ENCODE results near the gene ANTXRL.
"Not testable (repeated sequence)": the region's sequence is repeated elsewhere in the genome, so short reads cannot be mapped to it uniquely, and the experiment has no call there.

ANTXRL gene

DNA sequence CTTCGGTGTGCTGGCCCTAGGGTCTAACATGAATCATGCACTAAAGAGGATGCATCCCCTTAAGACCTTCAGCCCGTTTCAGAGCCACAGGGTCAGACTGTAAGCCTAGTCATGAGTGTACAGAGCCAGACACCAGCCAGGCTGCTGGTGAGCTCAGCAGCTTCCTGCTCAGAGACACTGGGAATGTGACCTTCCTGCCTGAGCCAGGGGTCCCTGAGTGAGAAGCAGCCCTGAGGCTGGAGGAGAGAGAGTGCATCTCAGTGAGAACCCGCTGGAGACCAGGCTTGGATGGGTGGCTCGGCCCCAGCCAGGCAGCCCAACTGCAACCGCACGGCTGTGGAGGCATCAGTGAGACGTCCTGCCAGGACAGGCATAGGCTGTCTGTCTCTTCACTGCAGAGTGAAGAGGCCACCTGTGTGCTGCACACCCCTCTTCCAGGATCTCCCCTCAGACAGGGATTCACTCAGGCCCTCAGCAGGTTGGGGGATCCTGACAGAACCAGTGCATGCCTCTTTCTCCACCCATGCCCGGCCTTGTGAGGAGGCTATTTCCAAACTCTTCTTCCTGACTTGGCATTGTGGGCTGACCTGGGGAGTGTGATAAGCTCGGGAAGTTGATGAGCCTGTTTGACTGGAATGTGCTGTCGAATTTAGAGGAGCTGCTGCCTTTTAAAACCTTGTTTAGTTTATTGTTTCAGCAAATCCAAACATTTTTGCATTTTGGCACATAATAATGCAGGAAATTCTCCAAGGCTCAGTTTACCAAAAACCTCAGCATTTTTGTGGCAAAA, 28.5 kb downstream of the ANTXRL start:
- H3K23ac ChIP-seq (ENCODE audit: low read length); H2BK120ac ChIP-seq (ENCODE audit: low read depth, low read length); H3K27ac ChIP-seq (ENCODE audit: low read depth, low read length); H3K4ac ChIP-seq (ENCODE audit: low read depth, low read length); H3K4me3 ChIP-seq (ENCODE audit: low read length); H2BK15ac ChIP-seq (replicated peaks; ENCODE audit: low read depth); H2AK5ac ChIP-seq (ENCODE audit: low read length); H3K36me3 ChIP-seq (ENCODE audit: control insufficient read depth, insufficient read depth, low read length); H4K8ac ChIP-seq (ENCODE audit: low read depth, low read length); H3K79me2 ChIP-seq (ENCODE audit: control insufficient read depth, insufficient read depth, low read length); H3K4me2 ChIP-seq (ENCODE audit: low read length); H3K9ac ChIP-seq (ENCODE audit: low read length); H3K4me1 ChIP-seq (ENCODE audit: control insufficient read depth, low read depth, low read length); H3K27me3 ChIP-seq (ENCODE audit: insufficient read depth, low read length, poor library complexity); H4K5ac ChIP-seq (ENCODE audit: low read length); H3K79me1 ChIP-seq (ENCODE audit: low read length); H3K18ac ChIP-seq (ENCODE audit: low read length); H2BK5ac ChIP-seq (ENCODE audit: low read length): not testable (repeated sequence)
- peak overlapping the region; percentile 65 for H3K56ac ChIP-seq (ENCODE audit: low read length)
- peak; percentile 92 for DNase-seq
- no CpG with 5 or more reads among the region's 10 CpGs for WGBS (ENCODE audit: extremely low coverage, insufficient coverage, low lambda C conversion rate)

- Histone ChIP-seq H2BK15ac (replicated peaks; ENCODE audit: low read depth) (no peak overlapping the region), H3K4me2 (ENCODE audit: low read length) (no peak overlapping the region), H3K9ac (ENCODE audit: low read length) (no peak overlapping the region), H3K18ac (ENCODE audit: low read length) (no peak overlapping the region), H3K4me1 (ENCODE audit: control insufficient read depth, low read depth, low read length) (peaks cover 6% of the 10 kb centered on the region), H3K27ac (ENCODE audit: low read depth, low read length) (no peak overlapping the region), H3K36me3 (ENCODE audit: control insufficient read depth, insufficient read depth, low read length) (no peaks in the 10 kb centered on the region), H2BK120ac (ENCODE audit: low read depth, low read length) (no peak overlapping the region), H3K4ac (ENCODE audit: low read depth, low read length) (no peak overlapping the region), H3K27me3 (ENCODE audit: insufficient read depth, low read length, poor library complexity) (no peaks in the 10 kb centered on the region), H2BK5ac (ENCODE audit: low read length) (no peak overlapping the region), H3K79me2 (ENCODE audit: control insufficient read depth, insufficient read depth, low read length) (no peaks in the 10 kb centered on the region), H3K56ac (ENCODE audit: low read length) (no peak overlapping the region), H3K23ac (ENCODE audit: low read length) (no peak overlapping the region), H3K79me1 (ENCODE audit: low read length) (no peaks in the 10 kb centered on the region), H4K8ac (ENCODE audit: low read depth, low read length) (no peak overlapping the region), H2AK5ac (ENCODE audit: low read length) (no peak overlapping the region), H3K4me3 (ENCODE audit: low read length) (no peak overlapping the region), H4K5ac (ENCODE audit: low read length) (no peak overlapping the region)
- no CpG with 5 or more reads among the region's 5 CpGs for WGBS (ENCODE audit: extremely low coverage, insufficient coverage, low lambda C conversion rate)
- no peak for DNase-seq
Observed at GRCh38 chr10:46317370-46317769, 30.6 kb downstream of the ANTXRL start.

GRCh38 chr10:46317889-46318288, 31.1 kb downstream of the ANTXRL start:
- Histone ChIP-seq H2BK5ac (ENCODE audit: low read length) (no peak overlapping the region), H2AK5ac (ENCODE audit: low read length) (no peak overlapping the region), H2BK120ac (ENCODE audit: low read depth, low read length) (no peak overlapping the region), H4K8ac (ENCODE audit: low read depth, low read length) (no peak overlapping the region), H3K9ac (ENCODE audit: low read length) (no peak overlapping the region), H3K4me3 (ENCODE audit: low read length) (no peak overlapping the region), H3K4ac (ENCODE audit: low read depth, low read length) (no peak overlapping the region), H3K27ac (ENCODE audit: low read depth, low read length) (no peak overlapping the region), H3K36me3 (ENCODE audit: control insufficient read depth, insufficient read depth, low read length) (no peaks in the 10 kb centered on the region), H3K27me3 (ENCODE audit: insufficient read depth, low read length, poor library complexity) (no peaks in the 10 kb centered on the region), H3K4me2 (ENCODE audit: low read length) (no peak overlapping the region), H3K56ac (ENCODE audit: low read length) (peak overlapping the region; percentile 50), H4K5ac (ENCODE audit: low read length) (no peak overlapping the region), H2BK15ac (replicated peaks; ENCODE audit: low read depth) (no peak overlapping the region), H3K23ac (ENCODE audit: low read length) (no peak overlapping the region), H3K79me2 (ENCODE audit: control insufficient read depth, insufficient read depth, low read length) (no peaks in the 10 kb centered on the region), H3K4me1 (ENCODE audit: control insufficient read depth, low read depth, low read length) (peaks cover 6% of the 10 kb centered on the region), H3K79me1 (ENCODE audit: low read length) (no peaks in the 10 kb centered on the region), H3K18ac (ENCODE audit: low read length) (no peak overlapping the region)
- no CpG with 5 or more reads among the region's 2 CpGs for WGBS (ENCODE audit: extremely low coverage, insufficient coverage, low lambda C conversion rate)
- DNase-seq: no peak

DNA sequence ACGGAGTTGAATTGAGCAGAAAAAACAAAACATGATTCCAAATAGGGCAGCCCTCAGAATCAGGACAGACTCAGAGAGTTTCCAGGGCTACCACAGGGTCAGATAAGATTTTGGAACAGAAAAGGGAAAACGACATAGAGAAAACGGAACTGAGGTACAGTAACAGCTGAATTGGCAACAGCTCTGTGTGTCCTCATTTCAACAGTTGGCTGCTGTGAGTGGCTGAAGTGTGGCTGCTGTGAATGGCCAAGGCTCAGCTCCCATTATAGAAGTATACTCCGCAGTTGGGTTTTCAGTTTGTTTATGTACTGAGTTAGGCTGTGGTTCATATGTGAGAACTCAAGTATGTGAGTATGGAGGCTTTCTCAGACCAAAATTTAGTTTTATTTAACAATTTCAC, 32.0 kb downstream of the ANTXRL start:
- Histone ChIP-seq H3K79me1 (ENCODE audit: low read length) (no peaks in the 10 kb centered on the region), H2BK5ac (ENCODE audit: low read length) (no peak overlapping the region), H3K27ac (ENCODE audit: low read depth, low read length) (no peak overlapping the region), H3K27me3 (ENCODE audit: insufficient read depth, low read length, poor library complexity) (no peaks in the 10 kb centered on the region), H2BK15ac (replicated peaks; ENCODE audit: low read depth) (no peak overlapping the region), H3K9ac (ENCODE audit: low read length) (no peak overlapping the region), H3K4me2 (ENCODE audit: low read length) (no peak overlapping the region), H3K18ac (ENCODE audit: low read length) (no peak overlapping the region), H3K4ac (ENCODE audit: low read depth, low read length) (no peak overlapping the region), H3K36me3 (ENCODE audit: control insufficient read depth, insufficient read depth, low read length) (no peaks in the 10 kb centered on the region), H3K56ac (ENCODE audit: low read length) (no peak overlapping the region), H2AK5ac (ENCODE audit: low read length) (no peak overlapping the region), H3K4me1 (ENCODE audit: control insufficient read depth, low read depth, low read length) (peaks cover 3% of the 10 kb centered on the region), H3K4me3 (ENCODE audit: low read length) (no peak overlapping the region), H4K8ac (ENCODE audit: low read depth, low read length) (no peak overlapping the region), H3K23ac (ENCODE audit: low read length) (no peak overlapping the region), H4K5ac (ENCODE audit: low read length) (no peak overlapping the region), H3K79me2 (ENCODE audit: control insufficient read depth, insufficient read depth, low read length) (no peaks in the 10 kb centered on the region), H2BK120ac (ENCODE audit: low read depth, low read length) (no peak overlapping the region)
- no peak for DNase-seq
- no CpG with 5 or more reads among the region's 4 CpGs for WGBS (ENCODE audit: extremely low coverage, insufficient coverage, low lambda C conversion rate)

- Histone ChIP-seq H3K36me3 (ENCODE audit: control insufficient read depth, insufficient read depth, low read length) (no peaks in the 10 kb centered on the region), H3K4me2 (ENCODE audit: low read length) (no peak overlapping the region), H3K23ac (ENCODE audit: low read length) (no peak overlapping the region), H3K4me3 (ENCODE audit: low read length) (no peak overlapping the region), H3K9ac (ENCODE audit: low read length) (no peak overlapping the region), H2BK120ac (ENCODE audit: low read depth, low read length) (no peak overlapping the region), H4K5ac (ENCODE audit: low read length) (no peak overlapping the region), H3K56ac (ENCODE audit: low read length) (no peak overlapping the region), H3K79me1 (ENCODE audit: low read length) (no peaks in the 10 kb centered on the region), H3K4ac (ENCODE audit: low read depth, low read length) (no peak overlapping the region), H2BK5ac (ENCODE audit: low read length) (no peak overlapping the region), H3K27ac (ENCODE audit: low read depth, low read length) (no peak overlapping the region), H3K4me1 (ENCODE audit: control insufficient read depth, low read depth, low read length) (peaks cover 3% of the 10 kb centered on the region), H3K18ac (ENCODE audit: low read length) (no peak overlapping the region), H3K27me3 (ENCODE audit: insufficient read depth, low read length, poor library complexity) (no peaks in the 10 kb centered on the region), H4K8ac (ENCODE audit: low read depth, low read length) (no peak overlapping the region), H3K79me2 (ENCODE audit: control insufficient read depth, insufficient read depth, low read length) (no peaks in the 10 kb centered on the region), H2AK5ac (ENCODE audit: low read length) (no peak overlapping the region), H2BK15ac (replicated peaks; ENCODE audit: low read depth) (no peak overlapping the region)
- WGBS (ENCODE audit: extremely low coverage, insufficient coverage, low lambda C conversion rate): no CpG with 5 or more reads among the region's 3 CpGs
- DNase-seq: no peak
Observed at GRCh38 chr10:46319389-46319788, 32.6 kb downstream of the ANTXRL start.

DNA sequence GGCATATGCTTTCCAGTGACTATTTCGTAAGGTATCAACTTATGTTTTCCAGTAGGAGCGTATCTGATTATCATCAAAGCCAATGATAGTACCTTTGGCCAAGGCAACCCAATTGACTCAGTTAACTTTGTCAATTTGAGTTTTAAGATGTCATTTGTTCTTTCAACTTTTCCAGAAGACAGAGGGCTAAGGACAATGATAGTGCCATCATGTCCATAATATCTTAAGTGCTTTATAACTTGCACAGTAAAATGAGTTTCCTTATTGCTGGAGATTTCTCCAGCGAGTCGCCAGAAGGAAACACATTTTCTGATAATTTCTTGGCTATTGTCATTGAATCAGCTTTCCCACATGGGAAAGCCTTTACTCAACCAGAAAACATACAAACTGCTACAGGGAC, 35.0 kb downstream of the ANTXRL start:
- Histone ChIP-seq H3K4ac (ENCODE audit: low read depth, low read length) (no peak overlapping the region), H2BK15ac (replicated peaks; ENCODE audit: low read depth) (no peak overlapping the region), H3K79me2 (ENCODE audit: control insufficient read depth, insufficient read depth, low read length) (no peaks in the 10 kb centered on the region), H2AK5ac (ENCODE audit: low read length) (no peak overlapping the region), H3K4me3 (ENCODE audit: low read length) (no peak overlapping the region), H3K56ac (ENCODE audit: low read length) (no peak overlapping the region), H2BK120ac (ENCODE audit: low read depth, low read length) (no peak overlapping the region), H2BK5ac (ENCODE audit: low read length) (no peak overlapping the region), H3K4me1 (ENCODE audit: control insufficient read depth, low read depth, low read length) (no peaks in the 10 kb centered on the region), H3K9ac (ENCODE audit: low read length) (no peak overlapping the region), H3K36me3 (ENCODE audit: control insufficient read depth, insufficient read depth, low read length) (no peaks in the 10 kb centered on the region), H4K5ac (ENCODE audit: low read length) (no peak overlapping the region), H3K79me1 (ENCODE audit: low read length) (no peaks in the 10 kb centered on the region), H3K27me3 (ENCODE audit: insufficient read depth, low read length, poor library complexity) (no peaks in the 10 kb centered on the region), H4K8ac (ENCODE audit: low read depth, low read length) (no peak overlapping the region), H3K4me2 (ENCODE audit: low read length) (no peak overlapping the region), H3K27ac (ENCODE audit: low read depth, low read length) (no peak overlapping the region), H3K23ac (ENCODE audit: low read length) (no peak overlapping the region), H3K18ac (ENCODE audit: low read length) (no peak overlapping the region)
- no CpG with 5 or more reads among the region's 4 CpGs for WGBS (ENCODE audit: extremely low coverage, insufficient coverage, low lambda C conversion rate)
- no peak for DNase-seq
